OCI-M1 (cell line): Measurements from ENCODE around the gene EHD4.

ENCODE experiments used
- DNase-seq: peaks from one replicate; lab custom pipeline; 2025; lab: John Stamatoyannopoulos, UW

EHD4 gene

GRCh38 chr15:41957021-41957897 lies 15.1 kb downstream of the EHD4 start:
- DNase-seq = no peak

DNA sequence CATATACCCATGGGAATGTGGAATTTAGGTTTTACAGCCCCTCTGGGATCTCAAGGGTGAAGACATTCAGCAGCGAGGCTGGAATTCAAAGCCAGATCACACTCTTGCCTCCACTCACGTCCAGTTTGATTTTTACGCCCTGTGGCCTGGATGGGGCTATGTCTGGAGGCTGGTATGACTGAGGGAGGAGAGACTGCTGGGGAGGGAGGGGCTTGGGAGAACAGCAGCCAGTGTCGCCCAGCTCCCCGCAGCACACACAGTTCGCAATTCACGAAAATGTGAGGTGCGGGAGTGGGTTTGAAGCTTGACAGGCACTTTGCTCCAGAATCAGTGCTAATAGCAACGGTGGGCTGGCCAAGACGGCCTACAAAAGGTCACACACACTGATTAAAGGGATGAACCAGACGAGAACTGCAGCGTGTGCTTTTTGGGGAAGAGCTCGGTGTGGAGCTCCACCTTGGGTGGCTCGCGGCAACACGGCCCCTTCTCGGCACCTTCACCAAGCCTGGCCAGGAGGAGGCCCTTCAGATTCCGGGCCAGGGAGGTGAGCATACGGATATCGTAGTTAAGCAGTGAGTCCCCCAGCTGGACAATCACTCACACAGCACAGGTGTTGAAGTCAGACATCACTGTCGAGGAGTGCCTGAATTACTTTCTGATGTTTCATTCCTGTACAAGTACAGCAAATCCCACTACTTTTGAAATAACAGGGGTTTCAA lies 16.4 kb downstream of the EHD4 start:
- DNase-seq = no peak

- DNase-seq = no peak
Measured at GRCh38 chr15:41955100-41955499, 17.3 kb downstream of the EHD4 start.

DNA sequence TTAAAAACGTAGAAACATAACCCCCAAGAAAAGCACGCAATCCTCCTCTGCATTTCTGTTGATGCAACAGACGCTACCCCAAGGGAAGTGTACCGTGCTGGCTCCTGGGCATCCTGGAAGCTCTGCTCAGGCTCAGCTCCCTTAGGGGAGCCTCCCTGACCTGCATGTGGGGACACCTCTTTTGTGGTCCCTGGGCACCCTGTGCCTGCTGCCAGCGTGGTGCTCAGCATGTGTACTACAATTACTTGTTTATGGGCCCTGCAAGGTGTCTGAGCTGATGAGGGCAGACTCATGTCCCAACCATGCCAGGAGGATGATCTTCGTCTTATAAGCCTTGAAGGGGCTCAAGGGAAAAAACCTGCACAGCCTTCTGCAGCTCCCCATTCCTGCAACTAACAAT lies 18.3 kb downstream of the EHD4 start:
- no peak for DNase-seq

DNA sequence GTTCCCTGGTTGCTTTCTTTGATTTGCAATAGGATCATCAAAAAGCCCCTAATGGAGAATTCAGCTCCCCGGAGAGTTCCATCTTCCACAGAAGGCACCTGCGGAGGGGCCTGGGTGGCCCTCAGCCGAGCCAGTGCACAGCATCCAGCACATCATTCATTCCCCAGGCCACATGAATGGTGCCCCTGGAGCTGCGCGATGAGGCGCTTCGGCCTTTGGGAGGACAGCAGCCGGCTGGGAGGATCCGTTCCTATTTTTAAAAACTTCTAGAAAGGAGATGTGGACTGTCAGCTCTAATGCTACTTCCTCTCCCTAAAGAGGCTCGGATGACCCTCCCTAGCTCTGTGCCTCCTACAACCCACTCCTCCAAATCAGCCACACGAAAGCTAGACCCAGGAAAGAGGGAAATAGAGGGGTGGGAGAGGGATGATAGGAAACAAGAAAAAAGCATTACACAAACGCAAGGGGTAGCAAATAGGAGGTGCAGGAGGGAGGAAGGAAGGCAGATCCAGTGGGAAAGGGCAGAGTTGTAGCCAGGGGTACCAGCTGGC lies 20.3 kb downstream of the EHD4 start:
- no peak for DNase-seq

DNA sequence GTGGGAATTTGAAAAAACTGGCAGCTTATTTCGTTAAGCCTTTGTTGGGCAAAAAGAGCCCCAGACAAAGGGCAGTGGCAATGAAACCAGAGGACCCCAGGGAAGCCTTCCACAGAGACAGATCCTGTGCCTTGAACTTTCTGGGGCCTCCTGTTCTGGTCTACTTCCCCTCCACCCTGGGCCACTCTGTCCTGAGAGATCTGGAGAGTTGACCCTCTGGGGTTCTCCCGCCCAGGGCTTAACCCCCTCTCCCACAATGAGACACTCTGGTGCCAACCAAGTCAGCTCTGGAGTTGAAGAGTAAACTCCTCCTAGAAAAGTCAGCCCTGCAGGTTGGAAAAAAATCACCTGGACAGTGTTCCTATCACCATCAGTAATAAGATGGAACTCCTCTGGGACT lies 20.8 kb downstream of the EHD4 start:
- DNase-seq = no peak

GRCh38 chr15:41950489-41950888 lies 21.9 kb downstream of the EHD4 start:
- no peak for DNase-seq

DNA sequence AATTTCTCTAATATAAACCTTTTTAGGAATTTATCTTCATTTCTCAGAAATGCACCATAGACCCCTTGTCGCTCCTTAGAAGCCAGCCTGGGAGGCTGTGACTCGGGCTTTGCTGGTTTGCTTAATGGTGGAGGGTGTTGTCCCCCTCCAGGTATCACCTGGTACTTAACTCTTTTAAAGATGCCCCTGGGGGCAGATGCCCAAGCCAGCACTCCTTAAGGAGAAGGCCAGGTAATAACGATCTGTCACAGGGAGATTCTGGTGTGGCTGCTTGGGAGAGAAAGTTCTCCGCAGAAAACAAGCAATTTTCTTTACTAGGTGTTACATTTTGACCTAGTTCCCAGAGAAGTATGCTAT lies 22.3 kb downstream of the EHD4 start:
- no peak for DNase-seq

GRCh38 chr15:41949401-41950126 lies 22.8 kb downstream of the EHD4 start:
- DNase-seq = no peak

- no peak for DNase-seq
Measured at GRCh38 chr15:41948490-41948889, 23.9 kb downstream of the EHD4 start.

DNA sequence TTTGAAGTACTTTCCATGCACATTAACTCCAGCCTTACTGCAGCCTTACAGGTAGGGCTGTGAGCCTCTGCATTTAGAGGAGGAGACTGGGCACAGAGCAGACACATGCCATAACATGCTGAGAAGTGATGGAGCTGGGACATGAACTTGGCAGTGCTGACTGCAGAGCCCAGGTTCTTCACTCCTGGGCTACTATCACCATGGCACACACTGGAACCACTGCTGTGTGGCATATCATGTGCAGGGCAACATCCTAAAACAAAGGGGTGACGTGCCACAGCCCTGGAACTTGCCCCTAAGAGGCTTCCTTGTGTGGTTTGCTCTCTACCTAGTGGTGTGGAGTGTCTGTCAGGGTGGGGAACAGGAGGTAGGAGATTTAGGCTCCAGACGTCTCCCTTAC lies 25.4 kb downstream of the EHD4 start:
- no peak for DNase-seq

DNA sequence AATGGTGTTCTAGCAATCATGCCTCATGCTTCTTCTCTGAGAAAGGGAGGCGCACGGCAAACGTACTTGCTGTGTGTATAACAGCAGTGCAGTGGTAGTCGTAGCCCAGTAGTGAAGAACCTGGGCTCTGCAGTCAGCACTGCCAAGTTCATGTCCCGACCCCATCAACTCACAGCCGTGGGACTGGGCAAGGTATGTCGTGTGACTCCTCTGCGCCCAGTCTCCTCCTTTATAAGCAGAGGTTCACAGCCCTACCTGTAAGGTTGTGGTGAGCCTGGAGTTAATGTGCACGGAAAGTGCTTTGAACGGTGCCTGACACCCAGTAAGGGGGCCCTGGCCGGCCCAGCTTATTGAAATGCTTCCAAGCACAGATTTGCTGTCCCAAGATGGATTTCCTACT lies 26.6 kb downstream of the EHD4 start:
- DNase-seq = no peak

DNA sequence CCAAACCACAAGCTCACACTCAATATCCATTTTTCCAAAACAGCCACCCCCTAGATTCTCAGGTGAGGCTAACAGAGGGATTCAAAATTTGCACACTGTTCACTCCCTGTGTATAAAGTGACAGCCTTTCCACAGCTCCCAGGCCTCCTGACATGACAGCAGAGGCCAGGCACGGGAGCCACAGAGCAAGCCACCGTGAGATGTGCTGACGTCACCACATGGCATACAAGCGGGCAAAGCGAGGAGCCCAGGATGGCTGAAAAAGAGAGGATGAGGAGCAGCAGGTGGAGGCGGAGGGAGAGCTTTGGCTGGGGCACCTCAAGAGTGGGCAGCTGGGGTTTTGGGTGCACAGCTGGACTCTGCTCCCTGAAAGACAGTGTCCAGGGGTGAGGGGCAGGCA lies 27.1 kb downstream of the EHD4 start:
- DNase-seq = no peak

- DNase-seq = no peak
Measured at GRCh38 chr15:41944313-41944940, 27.9 kb downstream of the EHD4 start.

DNA sequence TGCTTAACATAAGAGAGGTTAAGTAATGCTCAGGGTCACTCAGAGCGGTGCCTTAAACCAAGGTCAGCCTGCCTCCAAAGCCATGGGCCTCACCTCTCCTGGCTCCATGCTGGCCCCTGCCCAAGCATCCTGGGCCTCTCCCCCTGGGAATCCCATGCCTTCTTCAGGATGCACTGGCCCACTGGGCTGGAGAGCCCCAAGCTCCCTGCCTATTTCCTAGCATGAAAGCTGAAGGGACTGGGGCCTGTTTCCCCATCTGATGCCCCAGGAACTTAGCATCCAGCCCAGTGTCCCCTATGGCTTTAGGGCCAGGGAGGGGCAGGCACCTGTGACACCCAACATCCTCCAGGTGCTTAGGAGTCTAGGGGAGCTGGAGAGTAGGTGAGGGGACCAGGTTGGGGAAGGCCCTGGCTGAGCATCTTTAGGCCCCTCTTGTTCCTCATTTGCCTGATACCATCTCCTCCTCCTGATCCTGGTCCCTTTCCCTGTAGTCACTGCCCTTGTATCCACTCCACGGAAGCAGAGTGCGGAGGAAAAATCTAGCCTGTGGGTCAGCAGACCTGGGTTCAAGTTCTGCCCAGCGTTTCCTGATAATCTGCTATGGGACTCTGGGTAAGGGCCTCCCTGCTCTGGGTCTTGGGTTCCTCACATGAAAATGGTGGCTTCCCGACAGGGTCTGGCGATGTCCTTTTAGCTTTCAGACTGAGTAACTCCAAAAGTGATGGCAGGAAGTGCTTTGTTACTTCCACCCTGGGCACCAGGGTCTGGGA lies 28.6 kb downstream of the EHD4 start:
- DNase-seq = no peak

DNA sequence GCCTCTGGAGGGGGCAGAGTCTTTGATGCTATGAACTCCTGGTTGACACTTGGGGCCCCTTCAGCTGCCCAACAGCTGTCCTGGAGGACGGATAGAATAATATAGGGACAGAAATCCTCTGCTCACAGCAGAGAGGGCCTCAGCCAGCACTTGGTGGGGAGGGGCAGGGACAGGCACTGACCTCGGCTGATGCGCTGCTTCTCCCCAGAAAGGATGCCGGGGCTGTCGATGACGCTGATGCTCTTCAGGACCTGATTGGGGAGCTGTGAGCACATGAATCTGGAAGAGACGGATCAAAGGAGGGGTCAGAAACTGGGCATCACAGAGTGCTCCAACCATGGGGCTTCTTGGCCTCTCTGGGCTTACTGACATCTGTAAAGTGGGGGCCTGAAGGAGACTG lies 29.5 kb downstream of the EHD4 start:
- no peak for DNase-seq

GRCh38 chr15:41941644-41942415 lies 30.5 kb downstream of the EHD4 start:
- DNase-seq = no peak

DNA sequence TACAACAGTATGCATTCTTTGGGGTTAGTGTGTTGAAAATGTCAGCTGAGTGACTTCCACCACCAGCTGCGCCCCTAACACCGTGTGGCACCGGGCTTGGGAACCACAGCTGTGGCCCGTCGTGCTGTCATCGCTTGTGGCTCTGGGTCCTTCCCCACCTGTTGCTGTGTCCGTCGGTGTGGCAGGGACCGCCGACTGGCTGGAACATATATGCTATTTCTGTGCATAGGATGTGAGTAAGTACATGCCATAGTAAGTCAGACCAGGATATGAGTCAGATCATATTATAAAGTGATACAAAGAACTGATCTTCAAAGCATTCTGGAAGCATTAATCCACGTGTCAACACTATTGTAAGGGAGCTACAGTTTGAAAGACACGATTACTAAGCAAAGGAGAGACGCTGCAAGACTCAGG lies 31.9 kb downstream of the EHD4 start:
- DNase-seq = no peak

DNA sequence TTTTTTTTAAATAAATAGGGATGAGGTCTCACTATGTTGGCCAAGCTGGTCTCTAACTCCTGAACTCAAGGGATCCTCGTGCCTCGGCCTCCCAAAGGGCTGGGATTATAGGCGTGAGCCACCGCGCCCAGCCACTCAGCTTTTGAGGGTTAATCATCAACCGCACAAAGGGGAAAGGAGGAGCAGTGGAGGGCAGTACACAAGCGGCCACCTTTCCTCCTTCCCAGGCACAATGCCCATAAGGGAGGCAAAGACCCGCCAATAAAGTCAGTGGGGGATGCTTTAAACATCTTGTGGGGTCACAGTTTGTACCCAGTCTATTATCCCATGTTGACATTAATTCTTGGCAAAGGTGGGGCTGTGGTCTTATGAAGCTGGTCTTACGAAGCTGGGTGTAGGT lies 32.4 kb downstream of the EHD4 start:
- no peak for DNase-seq

- DNase-seq = no peak
Measured at GRCh38 chr15:41937568-41937923, 34.8 kb downstream of the EHD4 start.
